Measurements from ENCODE around the gene DTNBP1. TPM values are rescaled to one million over a fixed set of nuclear protein-coding genes. Genes with fewer than 3 reads are reported as not detected.
A peak's percentile ranks its signal among the peaks of the same experiment; 100 is the strongest.

The DTNBP1 gene
- total RNA-seq: 10 to 100 TPM in 7 of 8 experiments, 1 to 10 TPM in 1; 7.2 to 32.5 (median 17.0) TPM

DNA sequence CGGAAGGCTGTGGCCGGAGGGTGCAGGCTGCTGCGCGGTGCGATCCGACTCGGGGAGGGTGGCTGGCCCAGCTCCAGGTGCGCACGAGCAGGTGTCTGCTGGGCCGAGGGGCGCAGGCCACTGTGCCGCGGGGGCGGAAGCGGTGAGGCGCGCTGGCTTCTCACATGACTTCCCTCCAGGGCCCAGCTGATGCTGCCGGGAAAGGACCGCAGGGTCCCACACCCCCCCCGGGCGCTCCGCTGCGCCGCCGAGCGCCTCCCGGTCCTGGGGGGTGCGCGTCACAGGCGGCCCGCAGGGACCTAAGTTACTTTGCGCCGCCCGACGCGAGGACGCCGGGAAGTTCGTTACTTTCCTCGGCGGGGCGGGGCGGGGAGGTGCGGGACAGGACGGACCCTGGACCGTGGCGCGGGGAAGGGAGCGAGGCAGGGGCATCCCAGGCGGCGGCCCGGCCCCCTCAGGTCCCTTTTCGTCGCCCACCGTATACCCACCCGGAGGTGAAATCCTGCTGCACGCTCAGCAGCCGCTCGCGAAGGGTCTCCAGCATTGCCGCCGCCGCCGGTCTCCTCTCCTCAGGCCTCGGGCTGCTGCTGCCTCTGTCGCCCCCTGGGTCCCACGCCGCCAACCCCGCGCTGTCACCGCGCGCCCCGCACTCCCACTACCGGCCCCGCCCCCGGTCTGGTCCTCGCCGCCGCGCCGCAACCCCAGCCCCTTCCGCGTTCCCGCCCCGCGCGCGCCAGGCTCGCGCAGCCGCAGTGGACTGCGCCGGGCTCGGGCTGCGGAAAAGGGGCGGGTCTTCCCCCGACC is at the start of gene DTNBP1:
Gene DTNBP1 (minus strand): TSS at position 703 of the 804 bp plus-strand sequence. CDS start 159 bp downstream, at position 544.
- in situ Hi-C loops (cut with MboI; ENCODE audit: low pct_unique_long_range_greater_than_20kb in 2 of 9, low sequenced_read_pairs in 9 of 9, unreplicated experiment in 9 of 9): no loop called here
- Histone ChIP-seq H3K4me3 (peak within 1 kb of the TSS; percentile 48 to 94 (median 61)), H3K27ac (peak within 1 kb of the TSS in 1 of 2 donors; percentile 71), H3K4me1 (replicated peaks in 1 of 2) (peaks cover 0 to 6% of the 10 kb centered on the region in 2 donors)
- 0% methylated on average over 1 to 21 of the region's 98 CpGs; no CpG with 5 or more reads in 8 of the 10 experiments for WGBS, 10 experiments
- ATAC-seq (replicated peaks in 6 of 8): peak; percentile 79 to 92 (median 90)

DNA sequence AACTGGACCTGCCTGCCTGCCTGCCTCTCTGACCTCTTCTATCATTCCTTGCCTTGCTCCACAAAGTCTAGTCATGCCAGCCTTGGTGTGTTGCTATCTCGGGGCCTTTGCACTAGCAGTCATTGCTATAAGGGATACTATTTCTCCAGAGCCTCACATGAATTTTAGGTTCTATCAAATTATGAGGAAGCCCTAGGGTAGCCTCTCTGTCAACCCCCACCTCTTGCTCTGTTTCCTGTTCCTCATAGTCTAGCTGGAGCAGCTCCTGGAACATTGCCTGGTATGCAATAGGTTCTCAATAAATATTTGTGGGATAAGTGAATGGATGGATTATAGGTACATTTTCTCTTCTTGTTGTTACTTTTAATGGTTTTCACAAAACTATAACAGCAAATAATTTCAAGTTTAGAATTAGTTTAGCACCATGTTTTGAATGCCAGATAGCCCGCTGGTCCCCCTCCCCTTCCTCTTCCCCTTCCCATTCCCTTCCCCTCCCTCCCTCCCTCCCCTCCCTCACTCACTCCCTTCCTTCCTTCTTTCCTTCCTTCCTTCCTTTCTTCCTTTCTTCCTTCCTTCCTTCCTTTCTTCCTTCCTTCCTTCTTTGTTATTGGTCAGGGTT is 46.9 kb upstream of the DTNBP1 start:
- Histone ChIP-seq H3K27ac (no peak overlapping the region), H3K4me1 (replicated peaks in 1 of 2) (no peaks in the 10 kb centered on the region), H3K4me3 (no peak overlapping the region)
- in situ Hi-C loops (cut with MboI; ENCODE audit: low pct_unique_long_range_greater_than_20kb in 2 of 9, low sequenced_read_pairs in 9 of 9, unreplicated experiment in 9 of 9): no loop called here
- 33 to 100% (median 69%) methylated on average over 1 to 2 of the region's 2 CpGs; no CpG with 5 or more reads in 6 of the 10 experiments for WGBS, 10 experiments
- ATAC-seq (replicated peaks in 6 of 8): no peak

- H3K4me3 ChIP-seq: no peak overlapping the region
- H3K27ac ChIP-seq: no peak overlapping the region
- in situ Hi-C loops (cut with MboI; ENCODE audit: low pct_unique_long_range_greater_than_20kb in 2 of 9, low sequenced_read_pairs in 9 of 9, unreplicated experiment in 9 of 9): no loop called here
- WGBS, 10 experiments: 33 to 90% (median 71%) methylated on average over 2 to 5 of the region's 5 CpGs
- ATAC-seq (replicated peaks in 6 of 8): no peak
- no peaks in the 10 kb centered on the region for H3K4me1 ChIP-seq (replicated peaks in 1 of 2)
Observed at GRCh38 chr6:15708231-15708630, 45.4 kb upstream of the DTNBP1 start.

GRCh38 chr6:15705981-15706380 is 43.2 kb upstream of the DTNBP1 start:
- in situ Hi-C loops (cut with MboI; ENCODE audit: low pct_unique_long_range_greater_than_20kb in 2 of 9, low sequenced_read_pairs in 9 of 9, unreplicated experiment in 9 of 9): no loop called here
- Histone ChIP-seq H3K27ac (no peak overlapping the region), H3K4me1 (replicated peaks in 1 of 2) (no peaks in the 10 kb centered on the region), H3K4me3 (no peak overlapping the region)
- 0 to 90% (median 62%) methylated on average over 1 to 3 of the region's 3 CpGs for WGBS, 10 experiments
- ATAC-seq (replicated peaks in 6 of 8): no peak

- ATAC-seq (replicated peaks in 6 of 8): no peak
- Histone ChIP-seq H3K27ac (no peak overlapping the region), H3K4me3 (no peak overlapping the region), H3K4me1 (replicated peaks in 1 of 2) (no peaks in the 10 kb centered on the region)
- in situ Hi-C loops (cut with MboI; ENCODE audit: low pct_unique_long_range_greater_than_20kb in 2 of 9, low sequenced_read_pairs in 9 of 9, unreplicated experiment in 9 of 9): loop anchor here (10.0 to 25.0 kb wide), 5 partner anchors 56 to 514 kb away; no protein-coding TSS in a partner anchor
- 40 to 100% (median 78%) methylated on average over 1 of the region's 1 CpG; no CpG with 5 or more reads in 6 of the 10 experiments for WGBS, 10 experiments
Observed at GRCh38 chr6:15698471-15698870, 35.6 kb upstream of the DTNBP1 start.

GRCh38 chr6:15697895-15698294 is 35.1 kb upstream of the DTNBP1 start:
- 31 to 100% (median 80%) methylated on average over 1 to 4 of the region's 4 CpGs; no CpG with 5 or more reads in 1 of the 10 experiments for WGBS, 10 experiments
- Histone ChIP-seq H3K4me3 (no peak overlapping the region), H3K27ac (no peak overlapping the region), H3K4me1 (replicated peaks in 1 of 2) (no peaks in the 10 kb centered on the region)
- no peak for ATAC-seq (replicated peaks in 6 of 8)
- in situ Hi-C loops (cut with MboI; ENCODE audit: low pct_unique_long_range_greater_than_20kb in 2 of 9, low sequenced_read_pairs in 9 of 9, unreplicated experiment in 9 of 9): loop anchor here (10.0 to 25.0 kb wide), 5 partner anchors 57 to 514 kb away; no protein-coding TSS in a partner anchor

DNA sequence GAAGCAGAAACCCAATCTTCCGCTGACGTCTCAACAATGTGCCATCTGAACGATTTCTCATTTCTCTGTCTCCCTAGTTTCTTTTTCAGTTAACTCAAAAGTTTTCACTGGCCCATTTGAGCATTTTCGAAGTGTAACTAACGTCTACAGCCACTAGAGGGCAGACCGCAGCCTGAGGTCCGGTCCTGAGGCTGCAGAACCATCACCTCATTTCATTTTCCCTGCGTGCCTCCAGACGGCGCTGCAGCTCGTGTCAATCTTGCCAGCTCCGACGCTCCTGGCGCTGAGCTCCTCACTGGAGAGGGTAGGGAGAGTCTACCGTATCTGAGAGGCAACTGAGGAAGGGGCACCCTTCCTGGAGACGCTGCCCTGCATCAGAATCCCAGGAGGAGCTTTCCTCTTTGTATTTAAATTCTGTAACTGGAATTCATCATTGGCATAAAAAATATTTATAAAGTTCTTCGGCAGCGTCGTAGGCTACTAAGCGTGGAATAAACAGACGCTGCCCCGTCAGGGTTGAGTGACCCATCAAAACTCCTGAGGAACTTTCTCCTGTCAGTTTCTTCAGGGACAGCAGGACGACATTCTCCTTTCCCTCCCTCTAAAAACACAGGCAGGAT is 28.5 kb upstream of the DTNBP1 start:
- in situ Hi-C loops (cut with MboI; ENCODE audit: low pct_unique_long_range_greater_than_20kb in 2 of 9, low sequenced_read_pairs in 9 of 9, unreplicated experiment in 9 of 9): loop anchor here (10.0 to 25.0 kb wide), 5 partner anchors 63 to 521 kb away; no protein-coding TSS in a partner anchor
- peak; percentile 100 for ATAC-seq (replicated peaks in 6 of 8)
- Histone ChIP-seq H3K27ac (no peak overlapping the region), H3K4me3 (no peak overlapping the region), H3K4me1 (replicated peaks in 1 of 2) (no peaks in the 10 kb centered on the region)
- 0 to 96% (median 34%) methylated on average over 4 to 23 of the region's 23 CpGs for WGBS, 10 experiments

DNA sequence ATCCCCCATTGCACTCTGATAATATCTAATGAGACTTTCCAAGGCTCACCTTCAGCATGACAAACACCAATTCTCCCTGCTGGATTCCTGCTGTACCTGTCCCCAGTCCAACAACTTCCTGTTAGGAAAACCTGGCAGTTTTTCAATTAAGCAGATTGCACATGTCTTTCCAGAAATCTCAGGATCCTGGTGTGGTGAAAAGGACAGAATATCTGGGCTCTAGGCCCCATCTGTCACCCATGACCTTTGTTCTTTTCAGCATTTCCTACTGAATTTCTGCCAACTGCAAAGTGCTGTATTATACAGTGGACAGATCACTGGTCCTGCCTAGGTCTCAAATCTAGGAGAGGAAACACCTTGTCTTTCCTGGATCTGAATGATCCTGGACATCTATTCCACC is 27.7 kb upstream of the DTNBP1 start:
- in situ Hi-C loops (cut with MboI; ENCODE audit: low pct_unique_long_range_greater_than_20kb in 2 of 9, low sequenced_read_pairs in 9 of 9, unreplicated experiment in 9 of 9): loop anchor here (10.0 to 25.0 kb wide), 5 partner anchors 64 to 522 kb away; no protein-coding TSS in a partner anchor
- no peak for ATAC-seq (replicated peaks in 6 of 8)

GRCh38 chr6:15689586-15690482 is 27.0 kb upstream of the DTNBP1 start:
- Histone ChIP-seq H3K4me1 (replicated peaks in 1 of 2) (no peaks in the 10 kb centered on the region), H3K27ac (no peak overlapping the region), H3K4me3 (no peak overlapping the region)
- in situ Hi-C loops (cut with MboI; ENCODE audit: low pct_unique_long_range_greater_than_20kb in 2 of 9, low sequenced_read_pairs in 9 of 9, unreplicated experiment in 9 of 9): loop anchor here (10.0 to 25.0 kb wide), 5 partner anchors 65 to 522 kb away; no protein-coding TSS in a partner anchor
- no peak for ATAC-seq (replicated peaks in 6 of 8)
- 38 to 90% (median 77%) methylated on average over 2 to 5 of the region's 5 CpGs; no CpG with 5 or more reads in 2 of the 10 experiments for WGBS, 10 experiments

More for the DNA sequence above, 27.7 kb upstream of the DTNBP1 start:
- no peaks in the 10 kb centered on the region for H3K4me1 ChIP-seq (replicated peaks in 1 of 2)
- no peak overlapping the region for H3K4me3 ChIP-seq
- H3K27ac ChIP-seq: no peak overlapping the region

GRCh38 chr6:15685619-15686018 is 22.8 kb upstream of the DTNBP1 start:
- in situ Hi-C loops (cut with MboI; ENCODE audit: low pct_unique_long_range_greater_than_20kb in 2 of 9, low sequenced_read_pairs in 9 of 9, unreplicated experiment in 9 of 9): loop anchor here in 8 of 9 experiments (25.0 kb wide), 3 partner anchors 477 to 527 kb away; no protein-coding TSS in a partner anchor
- ATAC-seq (replicated peaks in 6 of 8): no peak
- no peaks in the 10 kb centered on the region for H3K4me1 ChIP-seq (replicated peaks in 1 of 2)
- no peak overlapping the region for H3K27ac ChIP-seq
- no peak overlapping the region for H3K4me3 ChIP-seq

DNA sequence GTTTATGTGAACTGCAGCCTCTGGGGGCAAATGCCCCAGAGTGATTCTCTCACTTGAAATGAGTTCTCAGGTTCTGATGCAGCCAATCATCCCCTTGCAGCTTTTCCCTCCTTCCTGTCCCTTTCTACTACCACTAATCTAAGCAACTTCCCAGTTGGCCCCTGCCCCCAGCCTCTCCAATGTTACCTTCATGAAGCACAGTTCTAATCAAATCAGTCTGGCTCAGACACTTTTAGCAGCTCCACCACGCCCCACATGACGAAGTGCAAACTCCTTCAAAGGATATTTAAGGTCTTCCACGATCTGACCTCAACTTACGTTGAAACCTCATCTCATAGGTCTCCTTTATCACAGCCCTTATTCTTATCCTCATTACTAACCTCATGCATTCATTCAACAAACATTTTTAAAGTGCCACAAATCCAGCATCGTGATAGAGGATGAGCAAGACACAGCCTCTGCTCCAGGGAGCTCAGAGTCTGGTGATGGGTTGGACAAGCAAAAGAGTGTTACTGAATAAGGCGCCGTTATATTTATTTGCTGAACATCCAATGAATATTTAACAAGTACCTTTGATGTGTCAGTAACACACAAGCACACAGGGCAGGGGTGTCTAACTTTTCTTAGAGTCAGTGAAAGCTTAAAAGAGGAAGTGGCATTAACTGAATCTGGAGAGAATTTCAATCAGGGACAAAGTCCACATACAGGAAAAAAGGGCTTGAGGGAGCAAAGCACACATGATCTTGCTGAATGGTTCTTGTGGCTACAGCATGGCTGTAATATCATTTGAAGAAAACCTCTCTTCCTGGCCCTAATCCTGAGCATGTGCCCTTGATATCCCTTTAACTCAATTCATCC is 20.4 kb upstream of the DTNBP1 start:
- no peak for ATAC-seq (replicated peaks in 6 of 8)
- in situ Hi-C loops (cut with MboI; ENCODE audit: low pct_unique_long_range_greater_than_20kb in 2 of 9, low sequenced_read_pairs in 9 of 9, unreplicated experiment in 9 of 9): loop anchor here in 8 of 9 experiments (25.0 kb wide), 3 partner anchors 479 to 529 kb away; no protein-coding TSS in a partner anchor
- no peaks in the 10 kb centered on the region for H3K4me1 ChIP-seq (replicated peaks in 1 of 2)
- 22 to 100% (median 92%) methylated on average over 2 to 7 of the region's 7 CpGs; no CpG with 5 or more reads in 1 of the 10 experiments for WGBS, 10 experiments
- no peak overlapping the region for H3K27ac ChIP-seq
- H3K4me3 ChIP-seq: no peak overlapping the region
